ENCODE data around the gene CNPY4.
A peak's percentile ranks its signal among the peaks of the same experiment; 100 is the strongest.

The CNPY4 gene

GRCh38 chr7:100099452-100099851, 20.0 kb upstream of the CNPY4 start:
- H3K4me3 ChIP-seq (ENCODE audit: low read length) = peak overlapping the region; percentile 85
- DNase-seq (ENCODE audit: low read depth) = no peak
- TF ChIP-seq, protein P1, sequence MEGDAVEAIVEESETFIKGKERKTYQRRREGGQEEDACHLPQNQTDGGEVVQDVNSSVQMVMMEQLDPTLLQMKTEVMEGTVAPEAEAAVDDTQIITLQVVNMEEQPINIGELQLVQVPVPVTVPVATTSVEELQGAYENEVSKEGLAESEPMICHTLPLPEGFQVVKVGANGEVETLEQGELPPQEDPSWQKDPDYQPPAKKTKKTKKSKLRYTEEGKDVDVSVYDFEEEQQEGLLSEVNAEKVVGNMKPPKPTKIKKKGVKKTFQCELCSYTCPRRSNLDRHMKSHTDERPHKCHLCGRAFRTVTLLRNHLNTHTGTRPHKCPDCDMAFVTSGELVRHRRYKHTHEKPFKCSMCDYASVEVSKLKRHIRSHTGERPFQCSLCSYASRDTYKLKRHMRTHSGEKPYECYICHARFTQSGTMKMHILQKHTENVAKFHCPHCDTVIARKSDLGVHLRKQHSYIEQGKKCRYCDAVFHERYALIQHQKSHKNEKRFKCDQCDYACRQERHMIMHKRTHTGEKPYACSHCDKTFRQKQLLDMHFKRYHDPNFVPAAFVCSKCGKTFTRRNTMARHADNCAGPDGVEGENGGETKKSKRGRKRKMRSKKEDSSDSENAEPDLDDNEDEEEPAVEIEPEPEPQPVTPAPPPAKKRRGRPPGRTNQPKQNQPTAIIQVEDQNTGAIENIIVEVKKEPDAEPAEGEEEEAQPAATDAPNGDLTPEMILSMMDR (conservative IDR thresholded peaks at IDR 0.05; ENCODE audit: low read length) = no peak

GRCh38 chr7:100100420-100101015, 18.9 kb upstream of the CNPY4 start:
- peak overlapping the region; percentile 85 for H3K4me3 ChIP-seq (ENCODE audit: low read length)

DNA sequence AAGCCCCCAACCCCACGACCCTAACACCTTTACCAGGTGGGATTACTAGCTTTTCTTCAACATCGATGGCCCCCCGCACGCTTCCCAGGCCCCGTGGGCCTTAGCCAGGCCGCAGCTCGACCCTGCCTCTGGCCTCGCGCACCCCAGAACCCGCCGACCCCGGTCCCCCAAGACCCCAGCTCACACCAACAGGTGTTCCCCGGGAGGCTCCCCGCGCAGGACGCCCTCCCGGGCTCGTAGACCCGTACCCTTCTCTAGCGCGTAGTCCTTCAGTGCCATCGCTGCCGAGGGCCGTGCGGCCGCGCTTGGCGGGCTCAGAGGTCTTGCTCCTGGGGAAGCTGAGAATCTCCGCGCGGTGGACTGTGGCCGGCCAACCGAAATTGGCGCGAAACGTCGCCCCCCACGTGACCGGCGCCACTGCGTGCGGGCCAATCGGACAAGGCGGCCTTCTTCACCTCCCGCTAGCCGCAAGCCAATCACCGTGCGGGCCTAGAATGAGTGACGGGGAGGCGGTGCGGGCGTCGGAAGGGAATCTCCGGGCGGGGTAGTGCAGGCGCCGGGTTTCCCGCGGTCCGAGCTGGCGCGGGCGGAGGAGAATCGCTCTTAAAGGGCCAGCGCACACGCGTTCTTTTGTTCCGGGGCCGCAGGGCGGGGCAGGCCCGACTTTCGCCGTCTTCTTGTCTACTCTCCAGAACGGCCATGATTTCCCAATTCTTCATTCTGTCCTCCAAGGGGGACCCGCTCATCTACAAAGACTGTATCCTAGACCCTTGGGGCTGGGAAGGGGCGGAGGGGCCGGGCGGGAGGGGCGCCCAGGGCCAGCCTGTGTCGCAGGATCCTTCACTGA, 18.2 kb upstream of the CNPY4 start, which contains the start of the genes AP4M1 and MCM7:
Gene AP4M1 (plus strand): TSS at position 628 of the 847 bp plus-strand sequence. CDS start 72 bp downstream, at position 700.
Gene MCM7 (minus strand): TSS at position 382 of the 847 bp plus-strand sequence. CDS start 103 bp downstream, at position 279.
- peak within 1 kb of the TSS; percentile 85 for H3K4me3 ChIP-seq (ENCODE audit: low read length)
- TF ChIP-seq, protein P1 (conservative IDR thresholded peaks at IDR 0.05; ENCODE audit: low read length) = no peak
- DNase-seq (ENCODE audit: low read depth) = peak; percentile 99

More at GRCh38 chr7:100100420-100101015, 18.9 kb upstream of the CNPY4 start:
- DNase-seq (ENCODE audit: low read depth) = peak; percentile 100
- TF ChIP-seq, protein P1 (conservative IDR thresholded peaks at IDR 0.05; ENCODE audit: low read length) = no peak

- peak; percentile 70 for DNase-seq (ENCODE audit: low read depth)
- TF ChIP-seq, protein P1 (conservative IDR thresholded peaks at IDR 0.05; ENCODE audit: low read length) = no peak
- H3K4me3 ChIP-seq (ENCODE audit: low read length) = no peak overlapping the region
Measured at GRCh38 chr7:100102950-100103840, 16.2 kb upstream of the CNPY4 start.

DNA sequence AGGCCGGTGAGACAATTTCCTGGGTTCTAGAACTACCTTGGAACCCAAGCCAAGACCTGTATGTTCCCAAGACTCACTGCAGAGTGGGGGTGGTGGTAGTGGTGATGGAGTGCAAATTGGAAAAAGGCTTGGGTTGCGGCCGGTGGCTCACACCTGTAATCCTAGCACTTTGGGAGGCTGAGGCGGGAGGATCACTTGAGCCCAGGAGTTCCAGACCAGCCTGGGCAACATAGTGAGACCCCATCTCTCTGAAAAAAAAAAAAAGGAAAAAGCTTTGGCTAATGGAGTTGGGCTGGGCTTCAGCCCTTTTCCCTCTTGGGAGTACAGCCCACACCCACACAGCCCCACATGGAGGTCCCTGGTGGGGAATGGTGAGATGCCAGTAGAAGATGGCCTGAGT, 13.9 kb upstream of the CNPY4 start:
- no peak overlapping the region for H3K4me3 ChIP-seq (ENCODE audit: low read length)
- DNase-seq (ENCODE audit: low read depth) = no peak
- TF ChIP-seq, protein P1 (conservative IDR thresholded peaks at IDR 0.05; ENCODE audit: low read length) = no peak

DNA sequence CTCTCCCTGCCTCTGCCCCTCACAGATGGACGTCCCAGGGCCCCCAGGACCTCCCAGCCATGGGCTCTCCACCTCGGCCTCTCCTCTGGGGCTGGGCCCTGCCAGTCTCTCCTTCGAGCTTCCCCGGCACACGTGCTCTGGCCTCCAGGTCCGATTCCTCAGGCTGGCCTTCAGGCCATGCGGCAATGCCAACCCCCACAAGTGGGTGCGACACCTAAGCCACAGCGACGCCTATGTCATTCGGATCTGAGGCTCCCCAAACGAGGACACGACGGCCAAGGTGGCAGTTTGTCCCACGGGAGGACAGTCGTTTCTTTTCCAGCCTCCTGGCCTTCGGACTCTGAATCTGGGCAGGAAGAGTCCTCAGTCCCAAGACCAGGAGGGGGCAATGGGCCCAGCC, 12.8 kb upstream of the CNPY4 start:
- no peak overlapping the region for H3K4me3 ChIP-seq (ENCODE audit: low read length)
- no peak for DNase-seq (ENCODE audit: low read depth)
- TF ChIP-seq, protein P1 (conservative IDR thresholded peaks at IDR 0.05; ENCODE audit: low read length) = no peak
